Adrenal gland (tissue), 5 donors: Measurements from ENCODE around the gene CAMTA1.

Source experiments
- CTCF ChIP-seq, 6 experiments: fragments of 450-650 bp in 4 of 6; fragments of 200-600 bp in 2 of 6; sonication (generic) in 1 of 6; IDR thresholded peaks; 1 replicate in 5 of 6; 2 replicates in 1 of 6; pipeline versions ENCODE4 v1.5.1 to v1.8.0; 2016 to 2021; ENCODE audit warnings: antibody characterized with exemption in 6 of 6, mild to moderate bottlenecking in 2 of 6, moderate library complexity in 1 of 6
- POLR2A ChIP-seq, 2 donors: fragments of 450-650 bp; IDR thresholded peaks; one replicate each; pipeline ENCODE4 v1.6.1; 2017; ENCODE audit warnings: antibody characterized with exemption in 2 of 2, mild to moderate bottlenecking in 2 of 2, moderate library complexity in 1 of 2
- donor health status: DM: no; HTN: no; CAD: no.

- TF ChIP-seq CTCF (IDR thresholded peaks at IDR 0.05) (no peak), POLR2A (IDR thresholded peaks at IDR 0.05) (no peak)
Observed at GRCh38 chr1:7261490-7261889, 476.2 kb downstream of the CAMTA1 start.
